Measurements from ENCODE around the gene RPL31. TPM values are rescaled to one million over a fixed set of nuclear protein-coding genes. Genes with fewer than 3 reads are reported as not detected.

The RPL31 gene
- total RNA-seq, 1 experiment from 2014 or later = 1,893 TPM

GRCh38 chr2:101053117-101053516, 51.0 kb downstream of the RPL31 start:
- Histone ChIP-seq H2AFZ (ENCODE audit: low read length) (no peak overlapping the region), H4K5ac (ENCODE audit: insufficient read length, low read depth, low read length) (no peak overlapping the region), H3K4me2 (ENCODE audit: insufficient read depth, insufficient read length, low read length) (no peak overlapping the region), H3K23ac (ENCODE audit: insufficient read length, low read depth, low read length) (no peak overlapping the region), H3K79me1 (ENCODE audit: insufficient read depth, low read depth, low read length, poor library complexity, severe bottlenecking) (no peaks in the 10 kb centered on the region), H3K9ac (ENCODE audit: extremely low read depth, insufficient read length, low read length) (no peak overlapping the region), H4K20me1 (ENCODE audit: control insufficient read depth, insufficient read depth, insufficient read length) (no peaks in the 10 kb centered on the region), H2BK12ac (ENCODE audit: insufficient read length, low read depth, low read length) (no peak overlapping the region), H3K18ac (ENCODE audit: insufficient read length, low read depth, low read length) (no peak overlapping the region), H3K79me2 (ENCODE audit: insufficient read depth, low read length) (no peaks in the 10 kb centered on the region), H3K27me3 (ENCODE audit: insufficient read depth, low read length) (no peaks in the 10 kb centered on the region), H4K91ac (ENCODE audit: insufficient read length, low read depth, low read length) (no peak overlapping the region), H3K14ac (ENCODE audit: insufficient read depth, low read length) (no peak overlapping the region), H3K56ac (ENCODE audit: insufficient read length, low read depth, low read length) (no peak overlapping the region), H2AK5ac (ENCODE audit: insufficient read length, low read length) (no peak overlapping the region), H2BK120ac (ENCODE audit: low read depth, low read length, poor library complexity, severe bottlenecking) (no peak overlapping the region), H3K4ac (ENCODE audit: low read depth, low read length) (no peak overlapping the region), H3T11ph (ENCODE audit: low read length) (no peak overlapping the region), H3K9me3 (ENCODE audit: control insufficient read depth, low read depth, low read length) (no peaks in the 10 kb centered on the region), H3K4me1 (ENCODE audit: insufficient read depth, low read length) (no peaks in the 10 kb centered on the region), H2BK5ac (ENCODE audit: insufficient read length, low read length) (no peak overlapping the region), H2BK15ac (ENCODE audit: low read depth, low read length) (no peak overlapping the region), H4K8ac (replicated peaks; ENCODE audit: insufficient read length, low read depth, low read length) (no peak overlapping the region), H2BK20ac (ENCODE audit: low read depth, low read length, poor library complexity, severe bottlenecking) (no peak overlapping the region), H3K27ac (ENCODE audit: insufficient read length, low read depth, low read length) (no peak overlapping the region), H3K23me2 (ENCODE audit: insufficient read length, low read depth, low read length, poor library complexity, severe bottlenecking) (no peaks in the 10 kb centered on the region)
- Mint-ChIP-seq H3K27me3 (ENCODE audit: low read depth) (no peaks in the 10 kb centered on the region), H3K4me1 (peaks cover 0 to 5% of the 10 kb centered on the region in 2 experiments; a peak in 3 of 4 replicates), H3K36me3 (ENCODE audit: insufficient read depth in 1 of 3, low read depth in 3 of 3) (peaks cover 16 to 47% (median 32%) of the 10 kb centered on the region in 3 experiments; a peak in 6 of 7 replicates), H3K27ac (peak overlapping the region in 2 of 3 experiments; percentile 6 to 20; a peak in 2 of 7 replicates), H3K4me3 (no peak overlapping the region), H3K9me3 (0 out of 5 replicates have a peak, but pooled peaks cover 0 to 4% of the 10 kb centered on the region in 2 experiments)
- no peak for TF ChIP-seq CTCF (conservative IDR thresholded peaks at IDR 0.05)
- WGBS (ENCODE audit: extremely low coverage, insufficient read length, low lambda C conversion rate) = no CpG with 5 or more reads among the region's 3 CpGs
- no peak for DNase-seq

Other genes starting within 250 kb of the RPL31 start
- gene NPAS2, start 182.2 kb upstream of the RPL31 start, total RNA-seq (2021) = 1.1 and 1.3 TPM in 2 replicates
- 16.6 and 17.6 TPM in 2 replicates for gene TBC1D8, start 149.1 kb downstream of the RPL31 start, total RNA-seq (2021)